ENCODE results near the gene CECR2.

Gene CECR2

DNA sequence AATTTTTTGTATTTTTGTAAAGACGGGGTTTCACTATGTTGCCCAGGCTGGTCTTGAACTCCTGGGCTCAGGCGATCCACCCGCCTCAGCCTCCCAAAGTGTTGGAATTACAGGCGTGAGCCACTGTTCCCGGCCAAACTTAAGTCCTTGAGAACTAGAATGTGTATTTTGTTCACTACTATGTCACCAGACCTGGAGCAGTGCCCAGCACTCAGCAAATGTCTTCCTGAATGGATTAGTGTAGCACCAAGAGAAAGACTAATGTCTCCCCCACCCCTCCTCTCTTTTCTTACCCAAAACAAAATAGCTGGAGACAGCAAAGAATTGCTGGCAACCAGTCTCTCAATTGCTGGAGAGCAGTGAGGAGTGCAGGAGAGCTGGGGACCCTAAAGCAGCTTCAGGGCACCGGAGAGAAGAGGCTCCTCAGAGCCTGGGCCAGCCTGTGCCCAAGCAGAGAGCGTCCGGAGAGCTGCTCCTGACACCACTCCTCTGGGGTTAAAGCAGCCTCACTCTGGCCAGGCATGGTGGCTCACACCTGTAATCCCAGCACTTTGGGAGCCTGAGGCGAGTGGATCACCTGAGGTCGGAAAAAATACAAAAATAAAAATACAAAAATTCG lies 209.0 kb downstream of the CECR2 start:
- DNase-seq: no peak

DNA sequence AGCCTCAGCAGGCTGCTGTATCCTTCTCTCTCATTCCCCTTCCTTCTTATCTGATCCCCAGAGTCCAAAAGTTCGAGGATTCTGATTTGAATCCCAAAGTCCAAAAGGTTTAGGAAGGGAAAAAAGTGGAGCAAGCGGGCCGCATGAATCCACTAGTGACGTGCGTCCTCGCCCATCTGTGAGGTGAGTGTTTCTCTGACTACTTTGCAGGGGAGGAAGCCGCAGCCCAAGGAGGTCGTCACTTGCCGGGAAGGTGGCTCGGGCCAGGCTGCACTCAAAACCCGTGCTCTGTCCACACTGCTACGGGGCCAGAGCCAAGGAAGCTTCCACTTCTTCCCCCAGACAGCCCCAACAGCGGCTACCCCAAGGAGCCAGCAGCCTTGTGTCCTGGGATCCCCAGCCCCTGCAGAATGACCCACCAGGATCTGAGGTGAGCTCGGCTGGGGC lies 210.3 kb downstream of the CECR2 start:
- DNase-seq: no peak

DNA sequence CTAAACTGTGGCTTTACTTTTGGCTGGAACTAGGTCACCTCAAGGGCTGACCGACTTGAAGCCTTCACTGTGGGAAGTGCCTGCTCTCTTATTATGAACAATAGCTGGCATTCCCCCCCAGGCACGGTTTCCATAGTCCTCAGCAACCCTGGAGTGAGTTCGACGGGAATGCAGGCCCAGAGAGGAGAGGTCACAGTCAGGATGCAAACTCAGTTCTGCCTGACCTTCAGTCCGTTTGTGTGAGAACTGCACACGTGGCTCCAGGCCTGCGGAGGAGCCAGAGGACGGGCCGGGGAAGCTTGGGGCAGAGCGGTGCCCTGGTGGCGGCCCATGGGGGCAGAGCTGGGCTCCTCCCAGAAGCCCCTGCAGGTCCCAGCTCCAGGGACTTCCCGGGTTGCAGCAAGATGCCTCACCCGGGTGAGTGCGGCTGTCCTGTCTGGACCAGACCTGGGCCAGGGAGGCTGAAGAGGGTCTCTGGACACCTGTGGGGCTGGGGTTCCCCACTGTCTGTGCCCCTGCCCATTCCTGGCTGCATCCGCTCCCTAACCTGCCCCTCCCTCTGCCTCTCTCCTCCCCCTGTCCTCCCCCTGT lies 211.3 kb downstream of the CECR2 start:
- no peak for DNase-seq

DNA sequence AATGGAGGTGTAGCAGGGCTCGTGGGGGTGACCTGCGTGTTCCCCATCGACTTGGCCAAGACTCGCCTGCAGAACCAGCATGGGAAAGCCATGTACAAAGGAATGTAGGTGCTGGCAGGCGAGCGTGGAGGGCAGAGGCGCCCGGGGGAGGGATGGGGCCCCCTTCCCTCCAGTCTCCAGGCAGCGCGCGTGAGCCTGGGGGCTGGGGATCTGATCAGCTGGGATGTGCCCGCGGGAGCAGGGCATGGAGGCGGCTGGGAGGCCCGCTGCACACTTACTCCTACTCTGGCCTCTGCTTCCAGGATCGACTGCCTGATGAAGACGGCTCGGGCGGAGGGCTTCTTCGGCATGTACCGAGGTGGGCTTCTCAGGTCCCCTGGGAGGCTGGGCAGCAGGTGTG lies 211.8 kb downstream of the CECR2 start:
- DNase-seq: no peak

DNA sequence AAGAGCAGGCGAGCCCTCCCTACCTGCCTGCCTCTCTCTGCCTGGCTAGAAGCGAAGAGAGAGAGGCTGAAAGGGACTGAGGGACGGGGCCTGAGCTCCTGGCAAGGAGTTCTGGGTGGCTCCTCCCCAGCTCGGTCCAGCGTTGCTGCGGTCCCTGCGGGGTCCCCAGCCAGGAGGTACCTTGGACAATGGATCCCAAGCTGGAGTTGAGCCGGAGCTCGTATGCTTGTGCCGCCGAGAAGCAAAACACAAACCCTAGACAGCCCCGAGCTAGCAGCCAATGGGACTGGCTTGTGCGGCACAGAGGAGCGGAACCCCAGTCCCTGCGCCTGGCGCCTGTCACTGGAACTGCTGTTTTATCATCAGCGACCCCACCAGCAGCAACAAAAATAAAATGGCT lies 212.4 kb downstream of the CECR2 start:
- no peak for DNase-seq

DNA sequence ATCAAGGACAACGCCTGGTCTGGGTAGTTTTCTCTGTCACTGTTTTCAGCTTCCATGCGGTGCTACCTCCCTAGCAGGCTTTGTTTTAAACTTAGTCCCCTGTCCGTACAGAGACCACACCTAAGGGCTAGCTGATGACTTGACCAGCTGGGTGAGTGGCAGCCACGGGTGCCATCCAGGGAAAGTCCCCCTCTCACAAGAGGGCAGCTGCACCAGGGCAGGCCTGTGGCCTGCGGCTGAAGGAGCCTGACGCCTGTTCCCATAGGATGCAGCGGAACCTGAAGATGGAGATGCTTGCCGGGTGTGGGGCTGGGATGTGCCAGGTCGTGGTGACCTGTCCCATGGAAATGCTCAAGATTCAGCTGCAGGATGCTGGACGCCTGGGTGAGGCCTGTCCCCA lies 213.9 kb downstream of the CECR2 start:
- no peak for DNase-seq

DNA sequence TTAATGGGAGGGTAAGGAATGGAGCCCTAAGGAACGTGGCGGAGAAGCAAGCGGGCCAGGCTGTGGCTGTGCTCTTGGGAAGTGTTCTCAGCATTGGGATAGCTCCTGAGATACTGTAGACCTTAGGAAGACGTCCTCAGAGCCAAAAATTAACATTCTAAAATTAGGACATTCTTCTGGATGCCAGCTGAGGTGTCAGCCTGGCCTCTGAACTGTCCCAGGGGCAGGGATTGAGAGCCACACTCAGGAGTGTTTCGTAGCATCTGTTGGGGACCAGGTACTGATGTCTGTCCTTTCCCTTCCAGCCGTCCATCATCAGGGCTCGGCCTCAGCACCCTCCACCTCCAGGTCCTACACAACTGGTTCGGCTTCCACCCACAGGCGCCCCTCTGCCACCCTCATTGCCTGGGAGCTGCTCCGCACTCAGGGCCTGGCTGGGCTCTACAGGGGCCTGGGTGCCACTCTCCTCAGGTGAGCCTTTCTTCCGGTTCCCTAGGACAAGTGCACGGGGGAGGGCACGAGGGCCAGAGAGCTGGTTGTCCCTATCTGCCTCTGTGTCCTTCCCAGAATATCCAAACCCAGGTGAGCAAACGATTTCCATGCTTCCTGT lies 217.7 kb downstream of the CECR2 start:
- DNase-seq: no peak

DNA sequence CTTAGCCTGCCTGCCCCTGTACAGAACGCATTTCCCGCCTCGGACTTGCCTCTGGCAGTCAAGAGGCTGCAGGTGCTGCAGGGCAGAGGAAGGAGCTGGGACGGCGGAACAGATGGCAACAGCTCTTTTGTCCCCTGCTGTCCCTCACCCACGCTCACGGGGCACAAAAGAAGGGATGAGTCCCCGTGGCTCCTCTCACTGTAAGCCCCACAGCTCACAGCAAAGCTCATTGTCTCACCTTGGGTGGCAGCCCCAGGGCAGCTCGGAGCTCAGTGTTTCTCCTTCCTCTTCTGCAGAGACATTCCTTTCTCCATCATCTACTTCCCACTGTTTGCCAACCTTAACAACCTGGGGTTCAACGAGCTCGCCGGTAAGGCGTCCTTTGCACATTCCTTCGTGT lies 218.4 kb downstream of the CECR2 start:
- no peak for DNase-seq

DNA sequence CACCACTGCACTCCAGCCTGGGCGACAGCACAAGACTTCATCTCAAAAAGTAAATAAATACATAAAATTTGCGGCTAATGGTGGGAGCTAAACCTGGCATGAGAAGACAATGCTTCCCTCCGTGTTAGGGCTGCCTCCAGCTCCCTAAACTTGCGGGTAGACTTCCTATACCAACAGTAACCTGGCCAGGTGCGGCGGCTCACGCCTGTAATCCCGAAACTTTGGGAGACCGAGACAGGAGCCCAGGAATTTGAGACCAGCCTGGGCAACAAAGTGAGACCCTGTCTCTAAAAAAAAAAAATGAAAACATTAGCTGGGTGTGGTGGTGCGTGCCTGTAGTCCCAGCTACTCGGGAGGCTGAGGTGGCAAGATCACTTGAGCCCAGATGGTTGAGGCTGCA lies 219.3 kb downstream of the CECR2 start:
- DNase-seq: no peak

DNA sequence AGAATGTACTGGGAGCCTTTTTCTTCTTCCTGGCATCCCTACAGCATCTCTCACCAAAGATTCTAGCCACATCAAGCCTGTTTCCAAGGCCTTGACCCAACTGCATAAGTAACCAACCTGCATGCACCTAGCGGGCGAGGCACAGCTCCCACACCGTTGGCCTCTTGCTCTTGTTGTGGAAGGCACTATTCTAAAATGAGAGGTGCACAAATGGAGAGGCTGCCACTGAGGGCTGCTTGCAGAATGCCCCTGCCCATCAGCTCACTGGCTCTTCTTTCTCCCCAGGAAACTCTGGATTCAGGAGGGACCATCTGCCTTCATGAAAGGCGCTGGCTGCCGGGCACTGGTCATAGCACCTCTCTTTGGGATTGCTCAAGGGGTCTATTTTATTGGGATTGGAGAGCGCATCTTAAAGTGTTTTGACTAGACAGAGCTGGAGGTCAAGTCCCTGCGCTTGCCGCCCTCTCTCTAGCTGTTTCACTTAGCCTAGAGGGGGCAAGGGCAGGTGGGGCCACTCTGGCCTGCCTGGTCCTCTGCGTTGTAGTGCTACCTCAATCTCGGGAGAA lies 220.6 kb downstream of the CECR2 start:
- DNase-seq: no peak

DNA sequence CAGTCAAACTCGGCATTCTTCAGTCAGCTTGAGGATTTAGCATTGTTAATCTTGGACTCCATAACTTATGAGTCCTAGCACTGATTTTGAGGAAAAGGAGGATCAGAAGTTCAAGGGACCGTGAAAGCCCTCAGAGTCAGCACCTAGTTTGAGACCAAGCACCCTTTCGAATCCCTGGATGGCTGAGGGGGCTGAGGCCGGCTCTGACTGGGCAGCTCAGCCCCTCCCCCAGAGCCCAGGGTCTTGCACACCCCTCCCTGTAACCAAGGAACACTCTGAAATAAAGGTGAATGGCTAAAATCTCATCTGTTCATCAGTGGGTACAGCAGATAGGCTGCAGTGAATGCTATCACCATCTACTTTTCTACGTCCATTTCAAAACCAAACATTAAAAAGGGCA lies 221.3 kb downstream of the CECR2 start:
- DNase-seq: no peak

DNA sequence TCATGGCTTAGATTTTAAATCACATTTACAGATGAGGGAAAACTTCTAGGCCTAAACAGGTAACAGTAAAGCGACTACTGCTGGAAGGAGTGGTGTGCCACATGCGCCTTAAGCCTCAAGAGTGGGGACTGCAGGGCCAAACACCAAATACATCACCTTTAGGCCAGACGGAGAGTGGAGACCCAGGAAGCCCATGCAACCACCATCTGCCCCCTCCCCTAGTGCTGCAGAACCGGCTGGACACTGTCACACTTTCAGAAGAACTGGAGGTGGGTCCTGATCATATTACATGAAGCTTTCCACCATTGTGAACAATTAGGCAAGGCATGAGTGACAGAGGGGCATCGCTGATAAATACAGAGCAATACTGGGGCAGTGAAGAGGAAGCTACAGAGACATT lies 222.9 kb downstream of the CECR2 start:
- DNase-seq: no peak

DNA sequence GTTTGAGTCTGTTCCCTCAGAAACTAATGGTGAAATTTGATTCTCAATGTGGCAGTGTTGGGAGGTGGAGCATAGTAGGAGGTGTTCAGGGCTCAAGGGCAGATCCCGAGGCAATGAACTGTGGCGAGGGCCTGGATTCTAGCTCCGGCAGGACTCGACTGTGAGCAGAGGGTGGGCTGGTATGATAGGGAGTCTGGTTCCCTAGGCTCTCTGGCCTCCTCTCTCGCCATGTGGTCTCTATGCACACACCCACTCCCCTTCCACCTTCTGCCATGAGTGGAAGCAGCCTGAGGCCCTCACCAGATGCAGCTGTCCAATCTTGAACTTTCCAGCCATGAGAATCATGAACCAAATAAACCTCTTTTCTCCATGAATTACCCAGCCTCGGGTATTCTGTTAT lies 227.0 kb downstream of the CECR2 start:
- DNase-seq: no peak

DNA sequence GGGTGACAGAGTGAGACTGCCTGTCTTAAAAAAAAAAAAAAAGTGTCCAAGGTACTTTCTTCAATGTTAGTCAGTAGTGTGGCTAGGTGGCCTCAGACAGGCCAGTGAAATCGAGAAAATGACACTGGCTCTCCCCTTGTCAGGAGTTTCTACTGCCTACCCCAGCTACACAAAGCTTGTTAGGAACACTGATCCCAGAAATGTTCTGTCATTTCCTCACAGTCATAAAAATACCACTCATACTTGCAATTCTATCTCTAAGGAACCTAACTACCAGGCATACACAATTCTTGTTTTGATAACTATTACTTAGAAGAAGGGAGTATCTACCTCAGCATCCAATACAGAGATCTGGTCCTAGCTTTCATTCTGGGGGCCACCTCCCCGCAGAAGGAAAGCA lies 228.0 kb downstream of the CECR2 start:
- no peak for DNase-seq

DNA sequence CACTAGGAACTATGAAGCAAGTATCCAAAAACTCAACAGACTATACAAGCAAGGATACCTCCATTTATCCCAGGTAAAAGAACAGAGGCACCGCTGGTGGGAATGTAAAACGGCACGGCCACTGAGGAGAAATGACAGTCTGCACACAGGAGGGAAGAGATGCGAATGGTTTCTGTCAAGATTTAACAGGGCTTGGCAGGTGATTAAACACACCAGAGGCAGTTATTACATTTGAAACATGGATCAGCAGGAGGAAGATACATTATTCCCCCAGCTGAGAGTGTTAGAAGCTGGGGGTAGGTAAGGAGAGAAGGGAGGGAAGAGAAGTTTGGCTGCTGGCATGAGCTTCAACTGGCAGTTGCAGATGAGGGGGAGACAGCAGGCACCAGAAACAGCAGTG lies 229.1 kb downstream of the CECR2 start:
- DNase-seq: no peak

DNA sequence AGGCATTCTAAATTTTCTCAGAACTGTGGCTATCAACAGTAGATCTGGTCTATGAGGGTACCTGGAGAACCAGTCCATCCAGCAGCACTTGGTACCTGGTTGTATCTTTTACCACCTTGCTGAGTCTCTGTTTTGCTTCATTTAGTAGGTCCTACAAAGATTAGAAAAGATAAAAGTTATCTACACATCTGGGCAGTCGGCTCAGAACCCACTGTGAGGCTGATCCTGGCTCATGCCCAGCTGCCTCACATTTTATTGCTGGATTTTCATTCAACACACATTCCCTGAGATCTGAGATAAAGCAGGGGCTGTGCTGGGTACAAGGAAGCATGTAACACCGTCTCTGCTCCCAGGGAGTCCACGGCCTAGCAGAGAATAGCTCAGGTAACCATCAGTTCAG lies 231.8 kb downstream of the CECR2 start:
- DNase-seq: no peak

DNA sequence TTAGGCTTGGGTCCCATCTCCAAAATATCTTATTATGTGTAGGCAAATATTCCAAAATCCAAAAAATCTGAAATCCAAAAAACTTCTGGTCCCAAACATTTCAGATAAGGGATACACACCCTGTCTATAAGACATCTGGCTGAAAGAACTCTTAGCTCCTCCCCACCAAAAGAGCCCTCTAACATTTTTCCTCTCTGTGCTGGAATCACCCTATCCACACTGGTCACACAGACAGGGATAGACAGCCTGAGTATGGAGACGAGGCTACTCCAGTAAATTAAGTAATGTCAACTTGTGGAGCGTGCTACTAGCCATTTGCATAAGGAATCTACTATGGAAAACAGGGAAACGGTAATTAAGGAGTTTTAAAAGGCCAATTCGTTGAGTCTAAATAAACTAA lies 234.4 kb downstream of the CECR2 start:
- no peak for DNase-seq

DNA sequence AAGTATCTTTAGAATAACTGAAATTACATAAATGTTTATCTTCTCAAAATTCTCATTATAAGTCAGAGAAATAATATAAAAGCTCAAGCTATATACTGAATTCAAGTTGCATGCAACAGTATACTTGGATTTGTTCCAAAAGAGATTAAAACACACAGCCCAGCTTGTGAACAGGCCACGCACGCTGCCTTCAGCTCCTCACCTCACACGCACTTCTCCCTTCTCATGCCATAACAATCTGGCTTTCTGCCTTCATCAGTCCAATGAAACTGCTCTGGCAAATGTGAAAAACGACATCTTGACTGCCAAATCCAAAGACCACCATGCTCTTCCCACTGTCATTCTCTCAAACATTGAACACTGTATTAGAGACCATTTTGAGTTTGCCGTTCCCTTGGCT lies 237.2 kb downstream of the CECR2 start:
- no peak for DNase-seq

Measured in cortex of kidney (tissue), 1 donor.